A549 treated with RU486 at 1 μM for 4 hours (cell line): ENCODE data around the gene LARP1B. TPM values are rescaled to one million over a fixed set of nuclear protein-coding genes. Genes with fewer than 3 reads are reported as not detected.

ENCODE experiments used
- total RNA-seq: library from RNA; stranded (reverse); fragments of 200-300 nt; extraction: Qiagen RNA extraction; gene quantifications from 5 replicates; pipeline ENCODE4 v1.2.3, GENCODE V29; 2022; ENCODE audit warnings: low read depth

LARP1B gene
- 10.2 to 18.7 TPM (median 12.1 TPM) in 5 replicates for total RNA-seq

DNA sequence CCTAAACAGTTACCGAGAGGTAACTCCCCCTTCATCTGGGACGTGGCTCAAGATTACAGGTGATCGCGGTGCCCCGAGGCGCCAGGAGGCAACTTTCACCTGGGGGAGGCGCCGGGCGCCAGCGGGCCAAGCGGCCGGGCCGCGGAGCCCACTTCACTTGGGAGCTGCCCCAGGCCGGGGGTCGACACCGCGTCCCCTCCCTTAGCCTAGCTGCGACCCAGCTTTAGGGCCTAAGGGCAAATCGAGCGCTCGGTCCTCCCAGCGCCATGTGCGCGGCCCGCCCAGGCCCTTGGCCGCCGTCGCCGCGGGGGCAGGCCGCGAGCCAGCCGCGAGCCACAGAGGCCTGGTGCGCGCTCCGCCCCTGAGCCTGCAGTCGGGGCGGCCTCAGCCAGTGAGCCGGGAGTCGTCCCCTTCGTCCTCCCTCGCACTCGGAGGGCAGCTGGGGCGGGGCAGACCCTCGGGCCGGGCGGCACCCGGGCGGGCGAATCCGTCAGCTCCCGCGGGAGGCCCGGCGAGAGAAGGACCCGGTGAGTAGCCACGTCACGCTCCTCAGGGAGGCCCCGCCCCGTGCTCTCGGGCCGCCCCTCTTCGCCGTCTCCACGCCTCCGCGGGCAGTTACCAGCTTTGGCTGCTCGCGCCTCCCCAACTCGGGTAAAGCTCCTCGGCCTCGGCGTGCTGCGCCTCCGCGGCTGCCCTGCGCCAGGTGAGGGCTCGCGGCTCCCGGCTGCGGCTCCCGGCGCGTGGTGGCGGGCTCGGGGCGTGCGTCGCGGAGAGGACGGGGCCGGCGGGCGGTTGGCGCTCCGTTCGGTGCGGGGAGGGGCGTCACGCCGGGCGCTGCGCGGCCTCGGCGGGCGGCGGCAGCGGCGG lies at the start of gene LARP1B:
LARP1B (plus strand) TSS at position 614 of the 867 bp plus-strand sequence. CDS start 13,640 bp downstream, outside the sequence.

Other genes starting within 250 kb of the LARP1B start
- 15.4 to 19.6 TPM (median 17.3 TPM) in 5 replicates for gene PLK4, start 180.4 kb upstream of the LARP1B start, total RNA-seq
- gene MFSD8, start 96.1 kb upstream of the LARP1B start, total RNA-seq = 9.4 to 17.9 TPM (median 13.2 TPM) in 5 replicates
- gene ABHD18, start 95.9 kb upstream of the LARP1B start, total RNA-seq = 2.4 to 3.5 TPM (median 3.3 TPM) in 5 replicates
- gene PGRMC2, start 226.5 kb downstream of the LARP1B start, total RNA-seq = 47.9 to 121 TPM (median 88.2 TPM) in 5 replicates